GM18868 (cell line): Measurements from ENCODE around the gene TSPAN1.
A peak's percentile ranks its signal among the peaks of the same experiment; 100 is the strongest.

Source experiments
- ATAC-seq: cut with Tn5 transposase; IDR thresholded peaks from one replicate; pipeline ENCODE4 v1.9.1; 2021; ENCODE audit warnings: mild to moderate bottlenecking, moderate library complexity; ENCODE audit not compliant: unreplicated experiment

Gene TSPAN1

GRCh38 chr1:46174448-46175231 is at the start of gene TSPAN1:
TSS of gene TSPAN1 (plus strand) at chr1:46175087. CDS start at chr1:46181108, 6,021 bp downstream.
- no peak for ATAC-seq

GRCh38 chr1:46128344-46128743 is 46.5 kb upstream of the TSPAN1 start:
- no peak for ATAC-seq

- ATAC-seq, result no peak
These were observed 44.8 kb upstream of the TSPAN1 start for GRCh38 chr1:46130121-46130520.

GRCh38 chr1:46130606-46131005 is 44.3 kb upstream of the TSPAN1 start:
- ATAC-seq, result no peak

- no peak for ATAC-seq
These were observed 43.8 kb upstream of the TSPAN1 start for GRCh38 chr1:46131093-46131492.

GRCh38 chr1:46131712-46132528 is 43.0 kb upstream of the TSPAN1 start:
- ATAC-seq, result no peak

- ATAC-seq, result peak; percentile 86
These were observed 42.2 kb upstream of the TSPAN1 start, which contains the start of gene PIK3R3 for GRCh38 chr1:46132529-46133180. TSS of gene PIK3R3 (minus strand) at chr1:46132629. CDS start at chr1:46131952, 677 bp downstream.

GRCh38 chr1:46133181-46133658 is 41.7 kb upstream of the TSPAN1 start:
- ATAC-seq, result peak; percentile 58

- ATAC-seq, result no peak
These were observed 41.0 kb upstream of the TSPAN1 start for GRCh38 chr1:46133781-46134350.

- ATAC-seq, result no peak
These were observed 40.1 kb upstream of the TSPAN1 start for GRCh38 chr1:46134660-46135331.

GRCh38 chr1:46136711-46137110 is 38.2 kb upstream of the TSPAN1 start:
- ATAC-seq, result no peak

GRCh38 chr1:46137916-46138315 is 37.0 kb upstream of the TSPAN1 start:
- no peak for ATAC-seq

GRCh38 chr1:46148318-46148717 is 26.6 kb upstream of the TSPAN1 start:
- no peak for ATAC-seq

- no peak for ATAC-seq
These were observed 24.8 kb upstream of the TSPAN1 start for GRCh38 chr1:46150085-46150484.

- ATAC-seq, result peak; percentile 49
These were observed 22.9 kb upstream of the TSPAN1 start for GRCh38 chr1:46152016-46152415.

GRCh38 chr1:46153228-46153627 is 21.7 kb upstream of the TSPAN1 start:
- ATAC-seq, result no peak

- no peak for ATAC-seq
These were observed 21.2 kb upstream of the TSPAN1 start for GRCh38 chr1:46153732-46154131.

GRCh38 chr1:46157916-46158311 is 17.0 kb upstream of the TSPAN1 start:
- ATAC-seq, result no peak

GRCh38 chr1:46158312-46159281 is 16.3 kb upstream of the TSPAN1 start:
- no peak for ATAC-seq
